Measurements from ENCODE around the gene PRKG1.
"Not testable (repeated sequence)": the region's sequence is repeated elsewhere in the genome, so short reads cannot be mapped to it uniquely, and the experiment has no call there.

PRKG1 gene

GRCh38 chr10:51683031-51683691 is 608.9 kb downstream of the PRKG1 start:
- no peak for DNase-seq

- no peak for DNase-seq
These were observed 611.5 kb downstream of the PRKG1 start for GRCh38 chr10:51685768-51686167.

GRCh38 chr10:51687296-51687695 is 613.0 kb downstream of the PRKG1 start:
- DNase-seq: no peak

- DNase-seq: not testable (repeated sequence)
These were observed 614.5 kb downstream of the PRKG1 start for GRCh38 chr10:51688826-51689225.

- no peak for DNase-seq
These were observed 615.2 kb downstream of the PRKG1 start for GRCh38 chr10:51689536-51689935.

GRCh38 chr10:51691135-51691534 is 616.8 kb downstream of the PRKG1 start:
- no peak for DNase-seq

- DNase-seq: no peak
These were observed 619.9 kb downstream of the PRKG1 start for GRCh38 chr10:51694086-51694768.

GRCh38 chr10:51696251-51696650 is 622.0 kb downstream of the PRKG1 start:
- no peak for DNase-seq

- no peak for DNase-seq
These were observed 624.3 kb downstream of the PRKG1 start for GRCh38 chr10:51698473-51699063.

GRCh38 chr10:51699145-51699474 is 624.8 kb downstream of the PRKG1 start:
- DNase-seq: no peak

GRCh38 chr10:51699475-51700227 is 625.4 kb downstream of the PRKG1 start, which contains the start of gene CSTF2T:
TSS of gene CSTF2T (minus strand) at chr10:51699595. CDS start at chr10:51699549, 46 bp downstream.
- DNase-seq: peak; percentile 93

- peak; percentile 23 for DNase-seq
These were observed 626.0 kb downstream of the PRKG1 start for GRCh38 chr10:51700228-51700817.

- no peak for DNase-seq
These were observed 631.5 kb downstream of the PRKG1 start for GRCh38 chr10:51705774-51706173.

- no peak for DNase-seq
These were observed 631.9 kb downstream of the PRKG1 start for GRCh38 chr10:51706225-51706624.

- no peak for DNase-seq
These were observed 633.1 kb downstream of the PRKG1 start for GRCh38 chr10:51707392-51707791.

- DNase-seq: no peak
These were observed 633.6 kb downstream of the PRKG1 start for GRCh38 chr10:51707821-51708424.

GRCh38 chr10:51708609-51709008 is 634.3 kb downstream of the PRKG1 start:
- DNase-seq: no peak

- no peak for DNase-seq
These were observed 635.2 kb downstream of the PRKG1 start for GRCh38 chr10:51709324-51709972.

- no peak for DNase-seq
These were observed 637.2 kb downstream of the PRKG1 start for GRCh38 chr10:51711519-51711891.

- DNase-seq: no peak
These were observed 642.7 kb downstream of the PRKG1 start for GRCh38 chr10:51716981-51717380.

- no peak for DNase-seq
These were observed 644.6 kb downstream of the PRKG1 start for GRCh38 chr10:51718804-51719291.

- no peak for DNase-seq
These were observed 649.8 kb downstream of the PRKG1 start for GRCh38 chr10:51724038-51724437.

Measured in CD4-positive, alpha-beta T cell treated with Interleukin-12 subunit alpha and Interleukin-12 subunit beta, for 1 hour (primary cell).